ENCODE results near the gene PACS1.

PACS1 gene

GRCh38 chr11:66052664-66052982 is 17.4 kb upstream of the PACS1 start:
- no peak for DNase-seq
- WGBS (ENCODE audit: extremely low coverage, insufficient coverage, low lambda C conversion rate): no CpG with 5 or more reads among the region's 17 CpGs
- H3K27ac ChIP-seq (ENCODE audit: low read depth, low read length): no peak overlapping the region
- H3K79me2 ChIP-seq (ENCODE audit: control insufficient read depth, insufficient read depth, low read length): peaks cover 18% of the 10 kb centered on the region
- H4K5ac ChIP-seq (ENCODE audit: low read length): no peak overlapping the region
- H2AK5ac ChIP-seq (ENCODE audit: low read length): no peak overlapping the region
- no peaks in the 10 kb centered on the region for H3K27me3 ChIP-seq (ENCODE audit: insufficient read depth, low read length, poor library complexity)
- no peak overlapping the region for H3K18ac ChIP-seq (ENCODE audit: low read length)
- no peak overlapping the region for H3K23ac ChIP-seq (ENCODE audit: low read length)
- H3K79me1 ChIP-seq (ENCODE audit: low read length): peaks cover 11% of the 10 kb centered on the region
- no peak overlapping the region for H2BK5ac ChIP-seq (ENCODE audit: low read length)
- H3K4me2 ChIP-seq (ENCODE audit: low read length): peak overlapping the region; percentile 50
- peak overlapping the region; percentile 87 for H3K56ac ChIP-seq (ENCODE audit: low read length)
- peaks cover 3% of the 10 kb centered on the region for H3K4me1 ChIP-seq (ENCODE audit: control insufficient read depth, low read depth, low read length)
- peaks cover 9% of the 10 kb centered on the region for H3K36me3 ChIP-seq (ENCODE audit: control insufficient read depth, insufficient read depth, low read length)
- H2BK120ac ChIP-seq (ENCODE audit: low read depth, low read length): no peak overlapping the region
- H3K4ac ChIP-seq (ENCODE audit: low read depth, low read length): peak overlapping the region; percentile 81
- H3K9ac ChIP-seq (ENCODE audit: low read length): peak overlapping the region; percentile 90
- H2BK15ac ChIP-seq (replicated peaks; ENCODE audit: low read depth): no peak overlapping the region
- no peak overlapping the region for H4K8ac ChIP-seq (ENCODE audit: low read depth, low read length)
- H3K4me3 ChIP-seq (ENCODE audit: low read length): peak overlapping the region; percentile 87

- H2BK120ac ChIP-seq (ENCODE audit: low read depth, low read length): no peak overlapping the region
- H2BK5ac ChIP-seq (ENCODE audit: low read length): no peak overlapping the region
- no peaks in the 10 kb centered on the region for H3K27me3 ChIP-seq (ENCODE audit: insufficient read depth, low read length, poor library complexity)
- no peak for DNase-seq
- no CpG with 5 or more reads among the region's 7 CpGs for WGBS (ENCODE audit: extremely low coverage, insufficient coverage, low lambda C conversion rate)
- H3K4me3 ChIP-seq (ENCODE audit: low read length): no peak overlapping the region
- no peak overlapping the region for H3K9ac ChIP-seq (ENCODE audit: low read length)
- no peak overlapping the region for H3K4me2 ChIP-seq (ENCODE audit: low read length)
- peaks cover 25% of the 10 kb centered on the region for H3K36me3 ChIP-seq (ENCODE audit: control insufficient read depth, insufficient read depth, low read length)
- H3K56ac ChIP-seq (ENCODE audit: low read length): no peak overlapping the region
- H2AK5ac ChIP-seq (ENCODE audit: low read length): no peak overlapping the region
- H3K79me2 ChIP-seq (ENCODE audit: control insufficient read depth, insufficient read depth, low read length): peaks cover 18% of the 10 kb centered on the region
- no peak overlapping the region for H3K27ac ChIP-seq (ENCODE audit: low read depth, low read length)
- no peak overlapping the region for H2BK15ac ChIP-seq (replicated peaks; ENCODE audit: low read depth)
- no peak overlapping the region for H3K4ac ChIP-seq (ENCODE audit: low read depth, low read length)
- no peak overlapping the region for H4K5ac ChIP-seq (ENCODE audit: low read length)
- peaks cover 3% of the 10 kb centered on the region for H3K4me1 ChIP-seq (ENCODE audit: control insufficient read depth, low read depth, low read length)
- no peak overlapping the region for H4K8ac ChIP-seq (ENCODE audit: low read depth, low read length)
- peaks cover 11% of the 10 kb centered on the region for H3K79me1 ChIP-seq (ENCODE audit: low read length)
- H3K23ac ChIP-seq (ENCODE audit: low read length): no peak overlapping the region
- no peak overlapping the region for H3K18ac ChIP-seq (ENCODE audit: low read length)
Measured at GRCh38 chr11:66055021-66055420, 15.1 kb upstream of the PACS1 start.

GRCh38 chr11:66056501-66056900 is 13.6 kb upstream of the PACS1 start:
- H3K27ac ChIP-seq (ENCODE audit: low read depth, low read length): no peak overlapping the region
- no peak overlapping the region for H4K8ac ChIP-seq (ENCODE audit: low read depth, low read length)
- H2BK5ac ChIP-seq (ENCODE audit: low read length): no peak overlapping the region
- H3K4me2 ChIP-seq (ENCODE audit: low read length): no peak overlapping the region
- H3K9ac ChIP-seq (ENCODE audit: low read length): no peak overlapping the region
- no peak overlapping the region for H4K5ac ChIP-seq (ENCODE audit: low read length)
- no peak overlapping the region for H2BK15ac ChIP-seq (replicated peaks; ENCODE audit: low read depth)
- no CpG with 5 or more reads among the region's 7 CpGs for WGBS (ENCODE audit: extremely low coverage, insufficient coverage, low lambda C conversion rate)
- peaks cover 2% of the 10 kb centered on the region for H3K4me1 ChIP-seq (ENCODE audit: control insufficient read depth, low read depth, low read length)
- no peak overlapping the region for H3K4ac ChIP-seq (ENCODE audit: low read depth, low read length)
- peaks cover 30% of the 10 kb centered on the region for H3K36me3 ChIP-seq (ENCODE audit: control insufficient read depth, insufficient read depth, low read length)
- H3K23ac ChIP-seq (ENCODE audit: low read length): no peak overlapping the region
- DNase-seq: no peak
- H2AK5ac ChIP-seq (ENCODE audit: low read length): no peak overlapping the region
- peaks cover 11% of the 10 kb centered on the region for H3K79me1 ChIP-seq (ENCODE audit: low read length)
- H3K56ac ChIP-seq (ENCODE audit: low read length): no peak overlapping the region
- no peak overlapping the region for H3K18ac ChIP-seq (ENCODE audit: low read length)
- H3K4me3 ChIP-seq (ENCODE audit: low read length): no peak overlapping the region
- no peaks in the 10 kb centered on the region for H3K27me3 ChIP-seq (ENCODE audit: insufficient read depth, low read length, poor library complexity)
- peaks cover 18% of the 10 kb centered on the region for H3K79me2 ChIP-seq (ENCODE audit: control insufficient read depth, insufficient read depth, low read length)
- H2BK120ac ChIP-seq (ENCODE audit: low read depth, low read length): no peak overlapping the region

GRCh38 chr11:66059966-66060680 is 9.9 kb upstream of the PACS1 start:
- H3K4me2 ChIP-seq (ENCODE audit: low read length): no peak overlapping the region
- no peak overlapping the region for H2BK15ac ChIP-seq (replicated peaks; ENCODE audit: low read depth)
- H3K79me1 ChIP-seq (ENCODE audit: low read length): peaks cover 6% of the 10 kb centered on the region
- no peak overlapping the region for H3K4ac ChIP-seq (ENCODE audit: low read depth, low read length)
- H3K36me3 ChIP-seq (ENCODE audit: control insufficient read depth, insufficient read depth, low read length): peaks cover 38% of the 10 kb centered on the region
- no peak overlapping the region for H3K9ac ChIP-seq (ENCODE audit: low read length)
- WGBS (ENCODE audit: extremely low coverage, insufficient coverage, low lambda C conversion rate): no CpG with 5 or more reads among the region's 8 CpGs
- H2BK120ac ChIP-seq (ENCODE audit: low read depth, low read length): no peak overlapping the region
- no peak overlapping the region for H4K8ac ChIP-seq (ENCODE audit: low read depth, low read length)
- no peak overlapping the region for H3K18ac ChIP-seq (ENCODE audit: low read length)
- H3K56ac ChIP-seq (ENCODE audit: low read length): no peak overlapping the region
- no peaks in the 10 kb centered on the region for H3K4me1 ChIP-seq (ENCODE audit: control insufficient read depth, low read depth, low read length)
- H3K79me2 ChIP-seq (ENCODE audit: control insufficient read depth, insufficient read depth, low read length): no peaks in the 10 kb centered on the region
- H3K27me3 ChIP-seq (ENCODE audit: insufficient read depth, low read length, poor library complexity): no peaks in the 10 kb centered on the region
- no peak overlapping the region for H2AK5ac ChIP-seq (ENCODE audit: low read length)
- H2BK5ac ChIP-seq (ENCODE audit: low read length): no peak overlapping the region
- no peak overlapping the region for H3K4me3 ChIP-seq (ENCODE audit: low read length)
- H3K23ac ChIP-seq (ENCODE audit: low read length): no peak overlapping the region
- no peak overlapping the region for H4K5ac ChIP-seq (ENCODE audit: low read length)
- H3K27ac ChIP-seq (ENCODE audit: low read depth, low read length): no peak overlapping the region
- DNase-seq: no peak

GRCh38 chr11:66061268-66061667 is 8.8 kb upstream of the PACS1 start:
- Histone ChIP-seq H2BK120ac (ENCODE audit: low read depth, low read length) (no peak overlapping the region), H3K27ac (ENCODE audit: low read depth, low read length) (no peak overlapping the region), H3K4me1 (ENCODE audit: control insufficient read depth, low read depth, low read length) (no peaks in the 10 kb centered on the region), H3K4ac (ENCODE audit: low read depth, low read length) (no peak overlapping the region), H3K36me3 (ENCODE audit: control insufficient read depth, insufficient read depth, low read length) (peaks cover 34% of the 10 kb centered on the region), H3K9ac (ENCODE audit: low read length) (no peak overlapping the region), H2AK5ac (ENCODE audit: low read length) (no peak overlapping the region), H3K79me1 (ENCODE audit: low read length) (peaks cover 4% of the 10 kb centered on the region), H4K5ac (ENCODE audit: low read length) (no peak overlapping the region), H3K4me2 (ENCODE audit: low read length) (no peak overlapping the region), H3K4me3 (ENCODE audit: low read length) (no peak overlapping the region), H3K18ac (ENCODE audit: low read length) (no peak overlapping the region), H3K79me2 (ENCODE audit: control insufficient read depth, insufficient read depth, low read length) (no peaks in the 10 kb centered on the region), H4K8ac (ENCODE audit: low read depth, low read length) (no peak overlapping the region), H3K27me3 (ENCODE audit: insufficient read depth, low read length, poor library complexity) (no peaks in the 10 kb centered on the region), H2BK5ac (ENCODE audit: low read length) (no peak overlapping the region), H3K23ac (ENCODE audit: low read length) (no peak overlapping the region), H3K56ac (ENCODE audit: low read length) (no peak overlapping the region), H2BK15ac (replicated peaks; ENCODE audit: low read depth) (no peak overlapping the region)
- no CpG with 5 or more reads among the region's 6 CpGs for WGBS (ENCODE audit: extremely low coverage, insufficient coverage, low lambda C conversion rate)
- no peak for DNase-seq

- Histone ChIP-seq H3K4me1 (ENCODE audit: control insufficient read depth, low read depth, low read length) (no peaks in the 10 kb centered on the region), H3K27me3 (ENCODE audit: insufficient read depth, low read length, poor library complexity) (no peaks in the 10 kb centered on the region), H3K79me1 (ENCODE audit: low read length) (peaks cover 4% of the 10 kb centered on the region), H3K4me3 (ENCODE audit: low read length) (no peak overlapping the region), H3K23ac (ENCODE audit: low read length) (no peak overlapping the region), H3K27ac (ENCODE audit: low read depth, low read length) (no peak overlapping the region), H3K9ac (ENCODE audit: low read length) (no peak overlapping the region), H4K5ac (ENCODE audit: low read length) (no peak overlapping the region), H3K36me3 (ENCODE audit: control insufficient read depth, insufficient read depth, low read length) (peaks cover 34% of the 10 kb centered on the region), H3K79me2 (ENCODE audit: control insufficient read depth, insufficient read depth, low read length) (no peaks in the 10 kb centered on the region), H2AK5ac (ENCODE audit: low read length) (no peak overlapping the region), H4K8ac (ENCODE audit: low read depth, low read length) (no peak overlapping the region), H3K56ac (ENCODE audit: low read length) (no peak overlapping the region), H3K4ac (ENCODE audit: low read depth, low read length) (no peak overlapping the region), H3K4me2 (ENCODE audit: low read length) (no peak overlapping the region), H2BK120ac (ENCODE audit: low read depth, low read length) (no peak overlapping the region), H2BK5ac (ENCODE audit: low read length) (no peak overlapping the region), H2BK15ac (replicated peaks; ENCODE audit: low read depth) (no peak overlapping the region), H3K18ac (ENCODE audit: low read length) (no peak overlapping the region)
- no CpG with 5 or more reads among the region's 2 CpGs for WGBS (ENCODE audit: extremely low coverage, insufficient coverage, low lambda C conversion rate)
- DNase-seq: no peak
Measured at GRCh38 chr11:66062408-66062807, 7.7 kb upstream of the PACS1 start.

Measured in mesendoderm (in vitro differentiated cells).